SU-DHL-6 (cell line): ENCODE results near the gene NDUFS1.
A peak's percentile ranks its signal among the peaks of the same experiment; 100 is the strongest.

Source experiments
- CTCF ChIP-seq: fragments of 200-600 bp; sonication (generic); IDR thresholded peaks from one replicate; pipeline ENCODE4 v1.5.1; 2017; ENCODE audit warnings: antibody characterized with exemption, mild to moderate bottlenecking, low read length, moderate library complexity; ENCODE audit not compliant: insufficient read depth, poor library complexity, severe bottlenecking
- EZH2phosphoT487 ChIP-seq: fragments of 200-600 bp; sonication (generic), shearing (Covaris generic); conservative IDR thresholded peaks from 2 replicates; pipeline ENCODE4 v1.6.1; 2018; ENCODE audit warnings: mild to moderate bottlenecking, antibody characterized with exemption, low read length, moderate library complexity, mixed read lengths

- no peak for TF ChIP-seq EZH2phosphoT487
- peak; percentile 83 for TF ChIP-seq CTCF
Observed at GRCh38 chr2:206164261-206164862, 5.1 kb upstream of the NDUFS1 start.
